ENCODE data around the gene DOHH.

DNA sequence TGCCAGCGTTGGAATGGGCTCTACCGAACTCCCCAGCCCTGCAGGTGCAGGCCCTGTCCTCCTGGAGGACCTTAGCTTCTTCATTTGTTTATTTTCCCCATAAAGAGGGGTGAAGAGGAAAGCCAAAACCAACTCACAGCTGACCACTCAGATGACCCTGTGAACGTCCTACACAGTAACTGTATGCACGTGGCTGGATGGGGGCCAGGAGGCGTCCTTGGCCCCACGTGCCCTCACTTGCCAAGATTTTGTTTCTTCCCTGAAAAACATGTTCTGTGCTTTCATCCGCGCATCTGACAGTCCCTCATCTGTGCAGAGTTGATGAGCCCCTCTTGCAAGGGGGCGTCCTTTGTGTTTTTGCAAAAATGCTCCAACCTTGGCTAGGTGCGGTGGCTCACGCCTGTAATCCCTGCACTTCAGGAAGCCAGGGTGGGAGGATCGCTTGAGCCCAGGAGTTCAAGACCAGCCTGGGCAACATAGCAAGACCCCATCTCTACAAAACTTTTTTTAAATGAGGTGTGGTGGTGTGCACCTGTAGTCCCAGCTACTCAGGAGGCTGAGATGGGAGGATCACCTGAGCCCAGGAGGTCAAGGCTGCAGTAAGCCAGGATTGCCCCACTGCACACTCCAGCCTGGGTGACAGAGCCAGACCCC is 33.2 kb upstream of the DOHH start:
- TF ChIP-seq, protein P1, sequence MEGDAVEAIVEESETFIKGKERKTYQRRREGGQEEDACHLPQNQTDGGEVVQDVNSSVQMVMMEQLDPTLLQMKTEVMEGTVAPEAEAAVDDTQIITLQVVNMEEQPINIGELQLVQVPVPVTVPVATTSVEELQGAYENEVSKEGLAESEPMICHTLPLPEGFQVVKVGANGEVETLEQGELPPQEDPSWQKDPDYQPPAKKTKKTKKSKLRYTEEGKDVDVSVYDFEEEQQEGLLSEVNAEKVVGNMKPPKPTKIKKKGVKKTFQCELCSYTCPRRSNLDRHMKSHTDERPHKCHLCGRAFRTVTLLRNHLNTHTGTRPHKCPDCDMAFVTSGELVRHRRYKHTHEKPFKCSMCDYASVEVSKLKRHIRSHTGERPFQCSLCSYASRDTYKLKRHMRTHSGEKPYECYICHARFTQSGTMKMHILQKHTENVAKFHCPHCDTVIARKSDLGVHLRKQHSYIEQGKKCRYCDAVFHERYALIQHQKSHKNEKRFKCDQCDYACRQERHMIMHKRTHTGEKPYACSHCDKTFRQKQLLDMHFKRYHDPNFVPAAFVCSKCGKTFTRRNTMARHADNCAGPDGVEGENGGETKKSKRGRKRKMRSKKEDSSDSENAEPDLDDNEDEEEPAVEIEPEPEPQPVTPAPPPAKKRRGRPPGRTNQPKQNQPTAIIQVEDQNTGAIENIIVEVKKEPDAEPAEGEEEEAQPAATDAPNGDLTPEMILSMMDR (IDR thresholded peaks at IDR 0.05): no peak
- TF ChIP-seq POLR2AphosphoS5 (IDR thresholded peaks at IDR 0.05): no peak

All from esophagus muscularis mucosa (tissue), 3 donors.